HG03521 (cell line): ENCODE data around the gene ACSL5.
"Not testable (repeated sequence)": the region's sequence is repeated elsewhere in the genome, so short reads cannot be mapped to it uniquely, and the experiment has no call there.

ENCODE experiments used
- ATAC-seq: cut with Tn5 transposase; IDR thresholded peaks from one replicate; pipeline ENCODE4 v1.9.1; 2021; ENCODE audit warnings: mild to moderate bottlenecking, moderate library complexity; ENCODE audit not compliant: unreplicated experiment

Gene ACSL5

DNA sequence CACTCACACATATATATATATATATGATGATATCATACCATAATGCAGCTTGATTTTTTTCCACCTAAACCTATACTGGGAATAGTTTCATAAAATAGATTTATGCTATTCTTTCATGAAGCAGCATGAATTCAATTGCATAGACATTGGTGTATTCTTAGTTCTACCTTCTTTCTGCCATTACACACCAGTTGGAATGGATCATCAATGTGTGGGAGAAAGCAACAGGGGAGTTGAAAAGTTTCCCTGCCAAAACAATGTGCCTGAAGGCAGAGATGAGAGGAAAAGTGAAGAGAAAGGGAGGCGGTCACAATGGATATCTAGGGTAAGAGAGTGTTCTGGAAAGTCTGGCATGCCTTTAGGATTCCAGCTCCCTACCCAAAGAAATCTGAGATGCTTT, 25.2 kb upstream of the ACSL5 start:
- no peak for ATAC-seq

DNA sequence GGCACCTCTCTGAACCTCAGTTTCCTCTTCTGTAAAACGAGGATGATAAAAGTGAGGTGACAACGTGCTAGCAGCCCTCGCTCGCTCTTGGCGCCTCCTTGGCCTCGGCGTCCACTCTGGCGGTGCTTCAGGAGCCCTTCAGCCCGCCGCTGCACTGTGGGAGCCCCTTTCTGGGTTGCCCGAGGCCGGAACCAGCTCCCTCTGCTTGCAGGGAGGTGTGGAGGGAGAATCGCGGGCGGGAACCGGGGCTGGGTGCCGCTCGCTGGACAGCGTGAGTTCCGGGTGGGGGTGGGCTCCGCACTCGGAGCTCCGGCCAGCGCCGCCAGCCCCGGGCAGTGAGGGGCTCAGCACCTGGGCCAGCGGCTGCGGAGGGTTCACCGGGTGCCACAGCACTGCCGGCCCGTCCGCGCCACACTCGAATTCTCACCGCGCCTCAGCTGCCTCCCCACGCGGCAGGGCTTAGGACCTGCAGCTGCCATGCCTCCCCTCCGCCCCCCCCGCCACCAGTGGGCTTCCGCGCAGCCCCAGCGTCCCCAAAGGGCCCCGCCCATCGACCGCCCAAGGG, 24.3 kb upstream of the ACSL5 start:
- no peak for ATAC-seq

DNA sequence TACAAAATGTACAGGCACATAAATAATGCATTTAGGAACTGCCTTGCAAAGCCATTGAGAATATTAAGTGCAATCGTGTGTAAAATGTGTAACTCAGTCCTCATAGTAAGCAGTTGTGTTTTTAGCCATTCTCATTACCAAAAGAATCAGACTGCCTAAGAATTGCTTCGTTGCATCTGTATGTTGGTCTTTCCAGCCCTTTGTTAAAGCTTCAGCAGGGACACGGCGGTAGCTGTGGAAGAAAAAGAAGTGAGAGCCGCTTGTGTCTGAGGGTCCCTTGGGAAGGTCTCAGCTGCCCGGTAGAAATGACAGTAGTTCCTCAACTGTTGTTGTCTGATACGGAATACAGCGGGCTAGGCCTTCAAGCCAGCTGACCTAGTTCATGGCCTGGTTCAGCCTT, 22.8 kb upstream of the ACSL5 start:
- ATAC-seq = no peak

DNA sequence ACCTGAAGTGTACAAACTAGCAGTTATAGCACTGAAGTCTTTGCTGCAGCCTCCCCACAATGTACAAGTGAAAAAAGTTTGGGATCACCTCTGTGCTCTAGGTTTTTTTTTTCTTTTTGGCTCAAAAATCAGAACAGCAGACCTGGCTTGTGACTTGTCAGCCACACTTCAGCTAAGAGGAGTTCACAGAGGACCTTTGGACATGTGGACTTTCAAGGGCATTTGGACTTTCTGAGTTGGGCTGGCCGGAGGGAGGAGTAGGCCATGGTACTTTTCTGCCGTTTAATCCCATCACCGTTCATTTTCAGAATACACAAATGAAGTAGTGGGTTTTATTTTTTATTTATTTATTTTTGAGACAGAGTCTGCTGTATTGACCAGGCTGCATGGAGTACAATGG, 21.9 kb upstream of the ACSL5 start:
- ATAC-seq = no peak

DNA sequence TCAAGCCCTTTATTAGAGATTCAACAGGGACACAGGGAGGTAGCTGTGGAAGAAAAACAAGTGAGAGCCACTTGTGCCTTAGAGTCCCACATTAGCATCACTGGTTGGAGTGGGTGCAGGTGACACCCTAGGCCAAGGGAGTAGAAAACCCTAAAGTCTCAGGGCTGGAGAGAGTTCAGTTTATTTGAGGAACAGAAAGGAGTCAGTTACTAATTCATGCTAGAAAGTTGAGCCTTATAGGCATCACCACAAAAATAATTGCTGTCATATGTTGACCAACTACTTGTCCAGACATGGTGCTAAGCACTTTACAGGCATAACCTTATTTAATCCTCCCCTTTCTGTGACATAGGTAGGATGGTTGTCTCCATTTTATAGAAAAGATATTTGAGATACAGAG, 20.9 kb upstream of the ACSL5 start:
- no peak for ATAC-seq

DNA sequence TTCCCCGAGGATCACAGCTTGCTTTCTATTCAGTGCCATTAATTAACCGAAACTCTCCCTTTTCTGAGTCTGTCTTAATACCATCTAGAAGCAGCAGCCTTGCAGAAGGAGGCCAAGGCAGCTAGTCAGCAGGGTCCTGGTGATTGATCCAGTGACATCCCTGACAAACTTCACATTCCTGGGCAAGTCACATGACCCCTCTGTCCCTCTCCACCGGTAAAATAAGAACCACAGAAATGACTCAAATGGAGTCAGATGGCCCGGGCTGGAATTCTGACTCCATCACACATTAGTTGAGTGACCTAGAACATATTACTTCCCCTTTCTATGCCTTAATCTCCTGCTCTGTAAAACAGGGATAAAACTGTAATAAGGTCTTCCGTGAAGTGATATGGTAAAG, 17.2 kb upstream of the ACSL5 start:
- ATAC-seq = no peak

DNA sequence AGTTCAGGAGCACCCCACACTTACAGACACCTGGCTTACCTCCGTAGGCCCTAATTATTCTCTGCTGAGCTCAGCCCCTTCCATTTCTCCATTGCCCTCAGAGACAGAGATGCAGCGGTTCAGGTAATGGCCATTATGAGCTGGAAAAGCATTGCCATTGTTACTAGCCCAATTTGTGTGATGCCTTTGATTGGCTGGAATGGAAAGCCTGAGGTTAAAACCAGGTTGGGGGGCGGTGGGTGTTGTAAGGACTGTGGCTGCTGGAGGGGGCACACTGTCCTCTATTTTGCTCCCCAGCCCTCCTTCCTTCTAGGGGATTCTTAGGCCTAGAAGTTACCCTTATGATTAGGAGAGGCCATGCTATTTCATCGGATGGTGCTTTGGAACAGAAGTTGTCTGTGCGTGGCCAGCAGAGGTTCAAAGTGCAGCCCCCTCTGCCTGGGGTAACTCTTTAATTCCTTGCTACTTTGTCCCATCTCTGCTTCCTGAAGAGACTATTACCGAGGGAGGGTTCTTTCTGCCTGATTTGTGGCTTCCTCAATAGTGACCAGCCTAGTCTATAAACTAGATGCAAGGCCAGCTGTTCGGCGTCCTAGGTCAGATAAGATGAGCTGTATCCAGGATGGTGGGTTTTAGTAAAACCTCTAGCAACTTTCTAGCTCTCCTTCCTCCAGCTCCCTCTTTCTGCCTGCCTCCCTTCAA, 14.2 kb upstream of the ACSL5 start:
- no peak for ATAC-seq

DNA sequence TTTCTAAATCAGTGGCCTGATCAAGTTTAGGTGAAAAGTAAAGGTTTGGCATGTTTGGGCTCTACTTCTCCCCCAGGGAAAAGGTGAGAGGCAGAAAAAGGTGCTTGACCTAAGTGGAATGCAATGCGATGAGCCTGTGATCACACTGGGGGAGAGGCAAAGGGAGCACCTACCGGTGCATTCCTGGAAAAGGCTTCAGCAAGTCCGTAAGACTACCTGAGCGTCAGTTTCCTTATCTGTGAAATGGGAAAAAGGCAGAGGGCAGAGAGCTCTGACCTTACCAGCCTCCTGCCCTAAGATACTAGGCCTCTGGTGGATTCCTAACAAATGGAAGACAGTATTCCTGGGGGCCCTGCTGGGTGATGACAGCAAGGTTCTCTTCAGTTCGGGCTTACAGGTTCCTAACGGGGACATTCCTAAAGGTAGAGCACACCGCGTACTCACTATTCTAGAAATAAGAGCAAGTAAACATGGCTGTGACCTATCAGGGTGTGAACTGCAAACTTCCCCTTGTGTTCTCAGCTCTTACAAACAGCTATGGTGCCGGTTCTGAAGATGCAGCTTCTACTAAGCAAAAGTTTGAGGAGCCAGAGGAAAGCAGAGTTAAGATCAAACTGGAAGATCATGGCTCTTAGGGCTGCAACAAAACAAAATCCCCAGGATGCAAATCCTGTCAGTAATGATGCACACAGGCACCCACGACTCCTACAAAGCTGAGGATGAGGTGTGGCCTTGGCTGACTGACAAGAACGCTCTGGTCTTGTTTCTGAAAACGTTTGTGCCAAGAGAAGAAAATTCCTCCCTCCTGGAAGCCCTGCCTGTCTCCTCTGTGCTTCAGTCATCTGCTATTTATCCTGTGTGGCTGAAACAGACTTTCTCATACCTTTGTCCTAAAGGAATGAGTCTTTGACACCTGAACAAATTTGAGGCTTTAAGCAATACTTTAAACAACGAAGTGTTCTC, 13.3 kb upstream of the ACSL5 start:
- ATAC-seq = no peak

DNA sequence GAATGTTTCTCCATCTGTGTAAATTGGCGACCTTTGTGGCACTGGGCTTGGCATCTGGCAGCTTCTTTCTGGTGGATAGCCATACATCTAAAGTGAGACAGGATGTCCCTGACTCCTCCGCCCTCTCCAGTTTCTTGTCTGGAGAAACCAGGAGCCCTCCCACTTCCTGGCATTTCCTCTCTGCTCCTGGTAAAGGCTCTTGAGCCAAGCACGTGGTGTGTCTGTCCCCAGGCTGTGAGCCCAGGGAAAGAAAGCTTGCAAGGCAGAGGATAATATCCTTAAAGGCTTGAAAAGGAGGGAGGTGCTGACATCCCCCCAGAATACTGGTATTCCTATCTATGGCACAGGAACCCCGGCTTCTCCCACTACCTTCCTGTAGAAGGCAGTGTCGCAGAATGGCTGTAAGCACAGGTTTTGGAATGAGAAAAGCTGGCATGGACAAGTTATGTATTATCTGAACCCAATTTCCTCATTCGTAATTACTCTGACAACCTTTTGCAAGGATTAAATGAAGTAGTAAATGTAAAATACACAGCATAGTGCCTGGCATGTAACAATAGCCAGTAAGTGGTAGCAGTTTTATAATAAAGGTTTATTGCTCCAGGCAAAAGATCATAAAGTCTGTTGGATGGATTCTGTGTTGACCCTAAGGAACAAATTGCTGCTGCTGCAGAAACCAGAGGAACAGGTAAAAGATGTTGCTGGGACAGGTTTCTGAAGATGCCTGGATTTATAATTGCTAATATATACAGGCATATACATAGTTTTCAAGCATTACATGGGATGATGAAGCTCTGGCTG, 11.8 kb upstream of the ACSL5 start:
- ATAC-seq = no peak

DNA sequence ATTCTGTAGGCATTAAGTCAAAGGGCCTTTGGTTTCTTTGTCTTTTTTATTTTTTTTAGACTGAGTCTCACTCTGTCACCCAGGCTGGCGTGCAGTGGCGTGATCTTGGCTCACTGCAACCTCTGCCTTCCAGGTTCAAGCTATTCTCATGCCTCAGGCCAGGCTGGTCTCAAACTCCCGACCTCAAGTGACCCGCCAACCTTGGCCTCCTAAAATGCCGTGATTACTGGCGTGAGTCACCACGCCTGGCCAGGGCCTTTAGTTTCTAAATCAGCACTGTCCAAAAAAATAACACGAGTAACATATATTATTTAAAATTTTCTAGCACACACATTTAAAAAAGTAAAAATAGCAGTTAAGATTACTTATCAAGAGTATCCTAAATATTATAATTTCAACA, 11.1 kb upstream of the ACSL5 start:
- ATAC-seq = no peak

DNA sequence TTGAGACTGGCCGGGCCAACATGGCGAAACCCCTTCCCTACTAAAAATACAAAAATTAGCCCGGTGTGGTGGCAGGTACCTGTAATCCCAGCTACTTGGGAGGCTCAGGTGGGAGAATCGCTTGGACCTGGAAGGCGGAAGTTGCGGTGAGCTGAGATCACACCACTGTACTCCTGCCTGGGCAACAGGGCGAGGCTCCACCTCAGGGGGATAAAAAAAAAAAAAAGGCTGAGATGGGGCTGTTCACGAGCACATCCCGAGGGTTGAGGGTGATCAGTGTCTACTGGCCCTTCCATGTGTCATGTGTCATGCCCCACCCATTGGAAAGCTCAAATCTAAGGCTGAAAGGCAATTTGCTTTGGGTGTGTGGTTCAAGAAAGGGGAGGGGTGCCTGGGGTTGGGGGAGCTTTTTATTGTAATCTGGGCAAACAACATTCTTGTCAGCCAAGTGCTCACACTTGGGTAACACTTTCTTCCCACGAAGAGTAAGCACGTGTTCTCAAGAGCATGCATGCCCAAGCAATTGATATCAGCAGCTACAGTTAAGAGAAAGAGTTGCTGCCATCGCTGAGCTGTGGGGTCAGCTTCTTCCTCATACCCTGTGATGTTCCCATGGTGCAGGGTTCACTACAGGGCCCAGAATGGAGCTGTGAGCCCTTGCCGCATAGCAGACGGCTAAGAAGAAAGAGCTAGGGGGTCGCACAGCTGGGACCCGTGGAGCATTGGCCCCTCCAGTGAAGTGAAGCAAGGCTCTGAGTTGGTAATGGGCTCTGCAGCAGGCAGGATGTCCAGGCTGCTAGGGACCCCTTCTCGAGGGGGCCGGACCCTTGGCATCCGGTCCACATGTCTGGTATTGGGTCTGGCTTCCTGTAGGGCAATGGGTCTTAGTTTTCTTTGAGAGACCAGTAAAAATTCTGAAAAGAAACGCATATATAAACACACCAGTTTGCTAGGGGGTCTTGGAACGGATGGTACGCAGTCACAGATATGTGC, 9.9 kb upstream of the ACSL5 start:
- ATAC-seq = no peak

DNA sequence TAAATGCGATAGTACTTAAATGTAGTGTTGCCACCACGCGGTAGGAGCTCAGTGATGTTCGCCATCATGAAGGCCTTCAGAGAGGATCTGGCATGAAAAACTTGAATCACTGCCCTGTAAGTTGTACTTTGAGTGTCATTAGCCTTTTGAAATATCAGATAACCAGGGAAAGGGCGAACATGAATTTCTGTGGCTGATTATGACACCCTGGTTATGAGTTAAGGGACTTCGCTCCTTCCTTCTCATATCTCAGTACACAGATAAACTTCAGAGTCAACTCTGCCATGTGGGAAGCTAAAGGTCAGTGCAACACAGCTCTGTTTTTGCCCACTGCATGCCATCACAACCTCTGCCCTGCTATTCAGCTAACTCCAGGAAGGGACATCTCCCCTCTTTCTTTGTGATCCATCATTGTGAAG, 8.9 kb upstream of the ACSL5 start:
- ATAC-seq = no peak

DNA sequence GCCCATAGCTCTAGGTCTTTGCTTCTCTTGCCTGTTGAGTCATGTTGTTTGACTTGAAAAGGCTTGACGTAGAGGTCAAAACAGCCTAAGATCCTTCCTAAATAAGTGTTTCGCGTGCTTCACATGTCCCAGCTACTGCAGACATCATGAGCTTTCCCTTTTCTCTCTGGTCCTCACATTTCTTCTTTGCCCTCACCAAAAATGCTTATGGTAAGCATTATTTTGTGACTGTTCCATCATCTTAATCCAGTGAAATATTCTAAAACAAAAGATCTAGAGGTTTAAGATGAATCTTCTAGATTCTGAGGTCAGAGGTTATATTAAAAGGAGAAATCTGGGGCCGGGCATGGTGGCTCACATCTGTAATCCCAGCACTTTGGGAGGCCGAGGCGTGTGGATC, 8.5 kb upstream of the ACSL5 start:
- ATAC-seq = no peak

DNA sequence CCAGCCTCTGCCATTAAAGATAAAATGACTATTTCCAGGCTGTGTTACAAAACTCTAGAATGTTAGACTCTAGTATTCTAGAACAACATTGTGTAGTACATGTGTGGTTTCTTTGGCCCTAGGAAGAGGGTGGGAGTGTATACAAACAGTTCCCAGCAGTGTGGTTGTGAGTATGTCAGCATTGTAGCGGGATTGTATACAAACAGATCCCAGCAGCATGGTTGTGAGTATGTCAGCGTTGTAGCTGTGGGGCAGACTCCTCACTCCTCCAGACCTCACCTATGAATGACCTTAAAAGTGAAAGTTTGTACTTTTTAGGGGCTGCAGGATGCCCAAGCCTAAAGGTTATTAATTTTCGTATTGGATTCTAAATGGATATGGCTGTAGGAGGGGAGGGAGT, 6.9 kb upstream of the ACSL5 start:
- no peak for ATAC-seq

DNA sequence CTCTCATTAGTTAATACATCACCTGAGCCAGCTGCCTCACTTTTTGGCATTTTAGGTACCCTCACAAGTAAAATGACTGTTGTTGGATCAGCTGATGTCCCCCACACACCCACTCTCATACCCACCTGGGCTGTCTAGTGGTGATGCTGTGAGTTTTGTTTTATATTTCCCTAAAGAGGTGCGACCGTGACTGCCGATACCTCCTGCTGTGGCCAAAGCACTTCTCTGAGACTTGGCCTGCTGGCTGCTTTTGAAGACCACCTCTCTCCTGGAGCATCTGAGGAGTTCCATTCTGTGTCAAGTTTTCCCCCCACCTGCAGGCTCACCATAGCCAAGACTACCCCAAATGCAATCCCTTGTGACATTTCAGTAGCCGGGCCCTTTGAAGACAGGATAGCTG, 6.4 kb upstream of the ACSL5 start:
- ATAC-seq = no peak

DNA sequence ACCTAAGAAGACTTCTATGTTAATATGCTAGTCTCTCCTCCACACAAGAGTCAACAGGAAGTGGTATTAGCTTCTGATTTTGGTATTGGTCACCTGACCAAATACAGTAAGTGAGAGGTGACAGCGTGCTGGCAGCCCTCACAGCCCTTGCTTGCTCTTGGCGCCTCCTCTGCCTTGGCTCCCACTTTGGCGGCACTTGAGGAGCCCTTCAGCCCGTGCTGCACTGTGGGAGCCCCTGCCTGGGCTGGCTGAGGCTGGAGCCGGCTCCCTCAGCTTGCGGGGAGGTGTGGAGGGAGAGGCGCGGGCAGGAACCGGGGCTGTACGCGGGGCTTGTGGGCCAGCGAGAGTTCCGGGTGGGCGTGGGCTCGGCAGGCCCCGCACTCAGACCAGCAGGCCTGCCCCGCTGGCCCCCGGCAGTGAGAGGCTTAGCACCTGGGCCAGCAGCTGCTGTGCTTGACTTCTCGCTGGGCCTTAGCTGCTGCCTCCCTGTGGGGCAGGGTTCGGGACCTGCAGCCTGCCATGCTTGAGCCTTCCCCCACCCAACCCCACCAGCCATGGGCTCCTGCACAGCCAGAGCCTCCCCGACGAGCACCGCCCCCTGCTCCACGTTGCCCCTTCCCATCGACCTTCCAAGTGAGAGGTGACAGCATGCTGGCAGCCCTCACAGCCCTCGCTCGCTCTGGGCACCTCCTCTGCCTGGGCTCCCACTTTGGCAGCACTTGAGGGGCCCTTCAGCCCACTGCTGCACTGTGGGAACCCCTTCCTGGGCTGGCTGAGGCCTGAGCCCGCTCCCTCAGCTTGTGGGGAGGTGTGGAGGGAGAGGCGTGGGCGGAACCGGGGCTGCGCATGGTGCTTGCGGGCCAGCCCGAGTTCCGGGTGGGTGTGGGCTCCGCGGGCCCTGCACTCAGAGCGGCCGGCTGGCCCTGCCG, 4.2 kb upstream of the ACSL5 start:
- peak; percentile 93 for ATAC-seq

DNA sequence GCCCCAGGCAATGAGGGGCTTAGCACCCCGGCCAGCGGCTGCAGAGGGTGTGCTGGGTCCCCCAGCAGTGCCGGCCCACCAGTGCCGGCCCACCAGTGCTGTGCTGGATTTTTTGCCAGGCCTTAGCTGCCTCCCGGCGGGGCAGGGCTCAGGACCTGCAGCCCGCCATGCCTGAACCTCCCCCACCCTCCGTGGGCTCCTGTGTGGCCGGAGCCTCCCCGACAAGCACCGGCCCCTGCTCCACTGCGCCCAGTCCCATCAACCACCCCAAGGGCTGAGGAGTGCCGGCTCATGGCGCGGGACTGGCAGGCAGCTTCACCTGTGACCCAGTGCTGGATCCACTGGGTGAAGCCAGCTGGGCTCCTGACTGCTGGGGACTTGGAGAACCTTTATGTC, 3.5 kb upstream of the ACSL5 start:
- no peak for ATAC-seq

DNA sequence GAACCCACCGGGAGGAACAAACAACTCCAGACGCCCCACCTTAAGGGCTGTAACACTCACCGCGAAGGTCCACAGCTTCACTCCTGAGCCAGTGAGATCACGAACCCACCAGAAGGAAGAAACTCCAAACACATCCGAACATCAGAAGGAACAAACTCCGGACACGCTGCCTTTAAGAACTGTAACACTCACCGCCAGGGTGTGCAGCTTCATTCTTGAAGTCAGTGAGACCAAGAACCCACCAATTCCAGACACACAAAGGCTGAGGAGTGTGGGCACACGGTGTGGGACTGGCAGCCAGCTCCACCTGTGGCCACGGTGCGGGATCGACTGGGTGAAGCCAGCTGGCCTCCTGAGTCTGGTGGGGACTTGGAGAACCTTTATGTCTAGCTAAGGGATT, 2.6 kb upstream of the ACSL5 start:
- not testable (repeated sequence) for ATAC-seq
